GM19328 (cell line): ENCODE data around the gene CCR3.

Experiments used
- ATAC-seq: cut with Tn5 transposase; IDR thresholded peaks from one replicate; pipeline ENCODE4 v1.9.1; 2021; ENCODE audit warnings: mild to moderate bottlenecking, moderate library complexity; ENCODE audit not compliant: unreplicated experiment

Gene CCR3

GRCh38 chr3:46293991-46294833, 52.0 kb downstream of the CCR3 start:
- no peak for ATAC-seq

GRCh38 chr3:46296826-46297225, 54.6 kb downstream of the CCR3 start:
- no peak for ATAC-seq

GRCh38 chr3:46297658-46298423, 55.6 kb downstream of the CCR3 start:
- no peak for ATAC-seq

GRCh38 chr3:46298871-46299607, 56.8 kb downstream of the CCR3 start:
- ATAC-seq, result no peak

- ATAC-seq, result no peak
Measured at GRCh38 chr3:46299608-46300460, 57.6 kb downstream of the CCR3 start.

- ATAC-seq, result no peak
Measured at GRCh38 chr3:46300461-46300789, 58.2 kb downstream of the CCR3 start.

- ATAC-seq, result no peak
Measured at GRCh38 chr3:46301122-46301835, 59.0 kb downstream of the CCR3 start.

- ATAC-seq, result no peak
Measured at GRCh38 chr3:46303240-46303639, 61.0 kb downstream of the CCR3 start.

GRCh38 chr3:46304739-46305138, 62.5 kb downstream of the CCR3 start:
- no peak for ATAC-seq

- ATAC-seq, result no peak
Measured at GRCh38 chr3:46312991-46313390, 70.7 kb downstream of the CCR3 start.

- ATAC-seq, result no peak
Measured at GRCh38 chr3:46314517-46314916, 72.3 kb downstream of the CCR3 start.

- no peak for ATAC-seq
Measured at GRCh38 chr3:46316206-46316605, 73.9 kb downstream of the CCR3 start.
